ENCODE results near the gene TRMT112.

TRMT112 gene

DNA sequence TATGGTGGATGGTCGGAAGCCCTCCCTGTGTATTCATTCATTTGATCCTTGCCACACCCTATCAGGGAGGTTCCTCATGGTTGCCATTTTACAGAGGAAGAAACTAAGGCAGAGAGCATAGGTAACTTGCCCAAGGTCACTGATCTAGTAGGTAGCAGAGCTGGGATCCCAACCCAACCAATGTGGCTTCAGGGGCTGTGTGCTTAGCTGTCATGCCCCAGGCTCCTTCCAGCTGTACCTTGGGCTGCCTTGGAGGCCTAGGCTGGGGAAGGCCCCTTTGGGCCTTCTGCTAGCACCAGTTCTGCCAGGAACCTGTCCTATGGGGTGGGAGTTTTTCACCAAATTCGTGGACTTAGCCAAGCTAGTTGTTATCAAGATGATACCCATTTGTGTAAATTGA lies 41.5 kb downstream of the TRMT112 start:
- DNase-seq (ENCODE audit: low read depth in 2 of 2) = no peak

DNA sequence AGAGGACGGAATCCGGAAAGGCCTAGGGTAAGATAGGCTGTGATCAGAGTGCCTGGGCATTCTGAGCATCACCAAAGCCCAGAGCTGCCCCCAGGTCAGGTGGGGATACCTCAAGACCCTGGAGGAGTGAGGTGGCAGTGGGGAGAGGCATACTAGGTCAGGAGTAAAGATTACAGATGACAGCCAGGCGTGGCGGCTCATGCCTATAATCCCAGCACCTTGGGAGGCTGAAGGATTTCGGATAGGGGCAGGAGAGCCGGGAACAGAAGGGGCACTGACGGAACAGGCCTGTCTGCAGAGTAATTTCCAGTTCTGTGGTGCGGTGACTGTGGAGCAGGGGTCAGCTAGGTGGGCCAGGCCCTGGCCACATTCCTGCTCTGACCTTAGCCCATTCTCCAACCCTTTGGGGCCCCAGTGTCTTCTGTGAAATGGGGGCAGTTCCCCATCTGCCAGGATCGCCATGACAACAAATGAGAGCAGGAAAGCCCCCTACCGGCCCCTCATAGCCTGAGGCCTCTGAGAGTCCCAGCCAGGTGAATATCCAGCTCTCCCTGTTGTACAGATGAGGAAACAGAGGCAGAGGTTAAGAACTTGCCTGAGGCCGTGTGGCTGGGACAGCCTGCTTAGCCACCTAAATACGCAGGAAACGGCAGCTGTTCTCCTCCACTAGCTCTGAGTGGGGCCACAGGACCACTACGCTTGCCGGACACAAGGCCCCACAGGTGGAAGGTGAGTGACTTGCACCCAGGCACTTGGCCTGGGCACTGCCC lies 42.1 kb downstream of the TRMT112 start:
- DNase-seq (ENCODE audit: low read depth in 2 of 2) = no peak

DNA sequence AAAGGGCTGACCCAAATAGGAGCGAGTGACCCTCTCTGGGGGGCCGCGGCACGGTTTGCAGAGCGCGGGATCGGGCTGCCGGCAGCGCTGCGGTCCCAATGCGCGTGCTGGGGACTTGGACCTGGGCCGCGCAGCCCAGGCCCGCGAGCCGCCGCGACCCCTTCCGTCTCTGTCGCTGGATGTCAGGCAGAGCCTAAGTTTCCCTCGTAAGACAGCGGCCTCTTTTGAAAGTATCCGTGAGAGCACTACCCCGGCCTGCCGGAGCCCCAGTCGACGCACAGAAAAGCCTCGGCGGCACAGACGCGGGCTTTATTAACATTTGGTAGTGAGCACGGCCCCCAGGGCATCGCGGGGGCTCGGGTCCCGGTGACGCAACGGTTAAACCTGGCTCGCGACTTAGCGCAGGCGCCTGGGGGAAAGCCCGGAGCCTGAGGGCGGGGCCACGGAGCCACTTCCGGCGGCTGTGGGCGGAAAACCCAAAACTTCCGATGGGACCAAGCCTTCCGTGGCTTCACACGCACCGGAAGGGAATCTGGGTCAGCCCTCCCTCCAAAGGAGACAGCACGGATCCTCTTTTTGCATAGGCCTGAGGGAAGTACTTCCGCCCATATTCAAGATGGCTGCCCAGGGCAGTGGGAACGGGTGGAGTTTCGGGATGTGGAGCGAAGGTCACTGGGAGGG lies 47.7 kb downstream of the TRMT112 start:
- peak; percentile 94 to 96 for DNase-seq (ENCODE audit: low read depth in 2 of 2)

DNA sequence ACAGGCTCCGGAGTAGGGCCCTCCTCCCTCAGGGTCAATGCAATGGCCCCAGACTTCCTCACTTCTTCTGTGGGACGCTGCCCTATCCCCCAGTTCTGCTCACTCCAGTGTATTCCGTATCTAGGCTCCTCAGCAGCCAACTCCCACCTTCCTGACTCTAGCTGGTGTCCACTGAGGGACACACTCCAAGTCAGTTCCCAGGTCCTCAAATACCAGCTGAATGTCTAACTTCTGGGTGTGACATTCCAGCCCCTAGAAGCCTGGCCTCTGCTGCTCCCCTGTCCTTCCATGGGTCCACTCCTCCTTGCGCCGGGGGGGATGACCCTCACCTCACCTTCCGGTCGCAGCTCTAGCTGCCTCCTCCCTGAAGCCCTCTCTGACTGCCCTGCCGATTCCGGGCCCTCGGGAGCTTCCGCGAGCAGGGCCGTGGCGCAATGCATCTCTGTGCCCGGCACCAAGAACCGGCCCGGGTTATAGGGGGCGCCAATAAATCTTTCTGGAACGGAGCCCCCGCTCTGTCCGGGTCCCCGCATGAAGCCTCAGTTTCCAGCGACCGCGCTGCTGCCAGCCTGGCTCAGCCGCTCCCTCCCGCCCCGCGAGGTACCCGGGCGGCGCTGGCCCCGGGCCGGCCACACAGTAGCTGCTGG lies 48.3 kb downstream of the TRMT112 start:
- DNase-seq (ENCODE audit: low read depth in 2 of 2) = no peak

DNA sequence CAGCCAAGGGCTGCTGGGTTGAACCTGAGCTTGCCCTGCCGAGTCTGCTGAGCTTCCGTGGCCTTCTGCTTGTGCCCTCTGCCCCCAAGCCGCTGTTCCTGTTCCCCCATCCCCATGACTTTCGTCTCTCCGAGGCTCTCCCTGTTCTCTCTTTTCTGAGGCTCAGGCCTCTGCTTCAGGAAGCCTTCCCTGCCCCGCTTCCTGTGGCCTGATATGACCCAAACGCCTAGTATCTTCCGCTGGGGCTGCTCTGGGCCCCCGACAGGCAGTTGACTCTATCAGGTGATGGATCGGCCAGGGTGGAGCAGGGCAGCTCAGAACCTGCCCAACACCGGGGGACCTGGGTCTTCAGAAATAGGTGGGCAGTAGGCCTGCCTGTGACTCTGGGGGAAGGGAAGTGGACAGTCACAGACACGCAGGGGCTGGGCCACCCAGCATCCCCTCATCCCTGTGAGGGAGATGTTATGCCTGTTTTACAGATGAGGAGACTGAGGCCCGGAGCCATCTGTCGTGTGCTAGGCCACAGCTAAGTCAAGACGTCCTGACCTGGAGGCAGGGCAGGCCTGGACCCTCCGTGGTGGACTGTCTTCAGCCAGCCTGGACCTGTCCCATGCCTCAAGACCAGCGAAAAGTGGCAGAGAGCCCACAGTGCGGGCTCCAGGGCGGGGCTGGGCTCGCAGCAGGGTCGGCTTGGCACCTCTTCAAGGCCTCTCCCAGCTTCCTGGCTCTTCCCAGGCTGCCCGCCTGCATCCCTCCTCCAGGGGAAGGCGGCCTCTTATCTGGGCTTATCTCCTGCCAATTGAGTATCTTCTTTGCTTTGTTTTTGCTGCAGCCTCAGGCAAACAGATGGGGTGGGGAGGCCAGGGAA lies 49.1 kb downstream of the TRMT112 start:
- DNase-seq (ENCODE audit: low read depth in 2 of 2) = no peak

DNA sequence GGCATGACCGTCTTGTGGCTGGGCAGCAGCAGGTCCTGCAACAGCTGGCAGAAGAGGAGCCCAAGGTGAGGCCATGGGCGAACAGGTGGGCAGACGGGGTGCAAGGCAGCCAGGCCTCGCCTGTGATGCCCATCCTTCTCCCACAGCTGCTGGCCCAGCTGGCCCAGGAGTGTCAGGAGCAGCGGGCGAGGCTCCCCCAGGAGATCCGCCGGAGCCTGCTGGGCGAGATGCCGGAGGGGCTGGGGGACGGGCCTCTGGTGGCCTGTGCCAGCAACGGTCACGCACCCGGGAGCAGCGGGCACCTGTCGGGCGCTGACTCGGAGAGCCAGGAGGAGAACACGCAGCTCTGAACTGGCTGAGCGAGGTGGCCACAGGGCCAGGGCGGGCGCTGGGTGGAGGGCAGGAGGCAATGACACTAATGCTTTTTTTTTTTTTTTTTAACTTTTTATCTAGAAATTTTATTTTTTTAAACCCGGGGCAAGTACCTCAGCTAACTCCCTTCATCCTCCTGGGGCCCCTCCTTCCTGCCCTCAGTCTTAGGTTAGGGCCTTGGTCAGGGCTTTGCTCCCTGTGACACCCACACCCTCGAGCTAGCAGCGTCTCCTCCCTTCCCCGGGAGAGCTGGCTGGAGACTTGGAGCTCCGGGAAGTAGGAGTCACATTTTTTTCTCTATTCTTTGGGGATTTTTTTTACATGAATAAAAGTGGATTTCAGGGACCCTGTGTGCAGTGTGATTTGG lies 50.0 kb downstream of the TRMT112 start:
- no peak for DNase-seq (ENCODE audit: low read depth in 2 of 2)

Measured in activated CD8-positive, alpha-beta memory T cell treated with anti-CD3 and anti-CD28 coated beads for 4 hours (primary cell).